ENCODE measurements around the gene PDZRN3.

GRCh38 chr3:73485877-73486330 lies 138.8 kb downstream of the PDZRN3 start:
- TF ChIP-seq POLR2A (IDR thresholded peaks at IDR 0.05) (no peak), CTCF (IDR thresholded peaks at IDR 0.05) (no peak), POLR2AphosphoS5 (IDR thresholded peaks at IDR 0.05) (no peak)
